Spleen (tissue), 7 donors: Measurements from ENCODE around the gene HNMT.

Experiments used
- CTCF ChIP-seq, 11 experiments: fragments of 200-600 bp in 7 of 11; fragments of 450-650 bp in 4 of 11; sonication (generic) in 4 of 11; IDR thresholded peaks in 8 of 11; conservative IDR thresholded peaks in 3 of 11; 1 replicate in 7 of 11; 2 replicates in 4 of 11; pipeline versions ENCODE4 v1.4.0 to v1.8.0; 2016 to 2021; ENCODE audit warnings: antibody characterized with exemption in 11 of 11, inconsistent platforms in 4 of 11, mild to moderate bottlenecking in 1 of 11
- POLR2A ChIP-seq, 3 donors: fragments of 450-650 bp; IDR thresholded peaks; one replicate each; pipeline ENCODE4 v1.5.1; 2017; ENCODE audit warnings: antibody characterized with exemption in 3 of 3, mild to moderate bottlenecking in 1 of 3
- donor health status: DM: no; HTN: no; CAD: no; lungs with moderate emphysema.
- donor health status: DM: no; HTN: no; CAD: no.
- donor health status: DM: no; HTN: no; CAD: no.

GRCh38 chr2:138026111-138027020 lies 62.1 kb downstream of the HNMT start:
- no peak for TF ChIP-seq CTCF (IDR thresholded peaks at IDR 0.05 in 8 of 11, conservative IDR thresholded peaks at IDR 0.05 in 3 of 11)
- TF ChIP-seq POLR2A (IDR thresholded peaks at IDR 0.05) = no peak
